K562 (cell line): Measurements from ENCODE around the gene GAL. TPM values are rescaled to one million over a fixed set of nuclear protein-coding genes. Genes with fewer than 3 reads are reported as not detected.
A peak's percentile ranks its signal among the peaks of the same experiment; 100 is the strongest.

ENCODE experiments used
- ATAC-seq: fragments of 200-7000 bp; cut with Tn5 transposase; 3 replicates; pipeline ENCODE4 v1.9.1; 2020; ENCODE audit warnings: moderate library complexity
- BruUV-seq: library from RNA; stranded (reverse); fragments of 400-500 nt; replicated peaks from 2 replicates; lab custom pipeline; 2021; lab: Mats Ljungman, UMichigan
- CTCF ChIA-PET: fragments of 300-600 bp; formaldehyde crosslinking; extraction: SDS; loops from one replicate; lab custom pipeline; 2021; ENCODE audit warnings: low intra/inter-chr PET ratio; lab: Yijun Ruan, JAX
- POLR2A ChIA-PET: fragments of 300-600, 350-650 bp; sonication (Branson Sonifier 250); formaldehyde crosslinking; extraction: SDS; loops from one replicate; lab custom pipeline; 2021; ENCODE audit warnings: antibody characterized with exemption, inconsistent platforms; lab: Yijun Ruan, JAX
- DNase-seq, 4 experiments: peaks; one replicate each; pipeline versions ENCODE4 v3.0.0 to v3.0.0-alpha.2; 2011 to 2018; ENCODE audit warnings: low spot score in 3 of 4, mixed read lengths in 3 of 4; ENCODE audit errors: extremely low read depth in 1 of 4
- FAIRE-seq: peaks from 2 replicates; lab custom pipeline; 2011; peaks lifted over from hg19 to GRCh38; lab: Jason Lieb, UNC
- H2AFZ ChIP-seq: 2 replicates; pipeline ENCODE4 v1.6.0; 2011; ENCODE audit warnings: low read depth, low read length, control low read depth, inconsistent platforms
- H3K27ac ChIP-seq: fragments of 200-600 bp; 3 replicates; pipeline ENCODE4 v1.8.0; 2011; ENCODE audit warnings: low read depth, mild to moderate bottlenecking, control low read depth, inconsistent platforms, low read length, moderate library complexity, mixed read lengths; ENCODE audit errors: extremely low read depth
- H3K27me3 ChIP-seq, 2 experiments: fragments of 300-600 bp in 1 of 2; 2 replicates in 1 of 2; 3 replicates in 1 of 2; pipeline versions ENCODE4 v1.6.0 to v1.8.0; 2011; ENCODE audit warnings: inconsistent platforms in 2 of 2, low read length in 2 of 2, mild to moderate bottlenecking in 1 of 2, mixed read lengths in 1 of 2, moderate library complexity in 1 of 2; ENCODE audit not compliant: control insufficient read depth in 2 of 2, insufficient read depth in 2 of 2
- H3K36me3 ChIP-seq: fragments of 300-600 bp; 3 replicates; pipeline ENCODE4 v1.8.0; 2011; ENCODE audit warnings: mild to moderate bottlenecking, low read length, inconsistent platforms; ENCODE audit not compliant: control insufficient read depth, insufficient read depth
- H3K4me1 ChIP-seq, 2 experiments: fragments of 200-600 bp in 1 of 2; replicated peaks in 1 of 2; 2 replicates in 1 of 2; 3 replicates in 1 of 2; pipeline versions ENCODE4 v1.5.1 to v1.8.0; 2011; ENCODE audit warnings: inconsistent platforms in 2 of 2, low read length in 2 of 2, mild to moderate bottlenecking in 1 of 2, mixed read lengths in 1 of 2, moderate library complexity in 1 of 2; ENCODE audit not compliant: control insufficient read depth in 2 of 2, insufficient read depth in 2 of 2
- H3K4me2 ChIP-seq: 2 replicates; pipeline ENCODE4 v1.6.1; 2011; ENCODE audit warnings: low read length, control low read depth, inconsistent platforms, mixed read lengths; ENCODE audit not compliant: insufficient read depth
- H3K4me3 ChIP-seq: fragments of 200-600 bp; sonication (generic), shearing (Covaris generic); 2 replicates; pipeline ENCODE4 v1.5.1; 2016; ENCODE audit warnings: control low read depth, inconsistent platforms
- H3K79me2 ChIP-seq: fragments of 200-600 bp; 3 replicates; pipeline ENCODE4 v1.8.0; 2011; ENCODE audit warnings: low read length, inconsistent platforms; ENCODE audit not compliant: control insufficient read depth, insufficient read depth
- H3K9ac ChIP-seq, 2 experiments: 2 replicates each; pipeline versions ENCODE4 v1.6.0 to v1.6.1; 2011; ENCODE audit warnings: low read depth in 2 of 2, low read length in 2 of 2, control low read depth in 1 of 2, inconsistent platforms in 1 of 2, mild to moderate bottlenecking in 1 of 2, mixed read lengths in 1 of 2; ENCODE audit not compliant: insufficient read depth in 1 of 2
- H3K9me1 ChIP-seq: one replicate; pipeline ENCODE4 v1.6.0; 2011; ENCODE audit warnings: inconsistent platforms, mild to moderate bottlenecking, low read length, moderate library complexity; ENCODE audit not compliant: control insufficient read depth, insufficient read depth
- H3K9me3 ChIP-seq: replicated peaks from 2 replicates; pipeline ENCODE4 v1.5.1; 2011; ENCODE audit warnings: low read depth, low read length, inconsistent platforms; ENCODE audit not compliant: control insufficient read depth, insufficient read depth
- H4K20me1 ChIP-seq: replicated peaks from 2 replicates; pipeline ENCODE4 v1.6.1; 2011; ENCODE audit warnings: low read length, inconsistent platforms, mixed read lengths; ENCODE audit not compliant: control insufficient read depth, insufficient read depth
- BHLHE40 ChIP-seq: IDR thresholded peaks from 2 replicates; pipeline ENCODE4 v1.6.1; 2011; ENCODE audit warnings: low read length, improper control_type of control experiment
- BMI1 ChIP-seq: fragments of 150-350 bp; IDR thresholded peaks from 2 replicates; pipeline ENCODE4 v1.6.1; 2014; ENCODE audit warnings: low read length
- CBX8 ChIP-seq: fragments of 200-600 bp; sonication (generic); IDR thresholded peaks from 2 replicates; pipeline ENCODE4 v1.6.1; 2012; ENCODE audit warnings: borderline replicate concordance, mixed run types, low read depth, mild to moderate bottlenecking, moderate library complexity, mixed read lengths, low read length, control low read depth, inconsistent platforms; ENCODE audit not compliant: poor library complexity, severe bottlenecking; ENCODE audit errors: extremely low read depth
- CCNT2 ChIP-seq: IDR thresholded peaks from 2 replicates; pipeline ENCODE4 v1.6.1; 2011; ENCODE audit warnings: borderline replicate concordance, low read depth, mild to moderate bottlenecking, moderate library complexity, mixed read lengths, low read length; ENCODE audit not compliant: insufficient read length; ENCODE audit errors: extremely low read depth
- CSDE1 ChIP-seq, 2 experiments: fragments of 450-650 bp; IDR thresholded peaks; 2 replicates each; pipeline ENCODE4 v1.6.1; 2016; ENCODE audit warnings: mild to moderate bottlenecking in 1 of 2
- MAFK ChIP-seq: IDR thresholded peaks from 2 replicates; pipeline ENCODE4 v1.6.1; 2011; ENCODE audit warnings: low read length, improper control_type of control experiment
- MEF2A ChIP-seq: IDR thresholded peaks from 2 replicates; pipeline ENCODE4 v1.6.1; 2011; ENCODE audit warnings: low read depth, mild to moderate bottlenecking, low read length, moderate library complexity; ENCODE audit not compliant: control insufficient read depth
- NFIC ChIP-seq: fragments of 450-650 bp; IDR thresholded peaks from 2 replicates; pipeline ENCODE4 v1.6.1; 2017; ENCODE audit warnings: mild to moderate bottlenecking, inconsistent platforms
- PHB ChIP-seq: fragments of 250-450 bp; sonication (Bioruptor Pico); IDR thresholded peaks from 2 replicates; pipeline ENCODE4 v1.5.0; 2021
- POLR2A ChIP-seq: fragments of 450-650 bp; conservative IDR thresholded peaks from 2 replicates; pipeline ENCODE4 v1.6.1; 2016
- POLR2H ChIP-seq: IDR thresholded peaks from 2 replicates; pipeline ENCODE4 v1.6.1; 2016; ENCODE audit warnings: missing genetic modification characterization, low read depth, mild to moderate bottlenecking, control low read depth, missing compliant biosample characterization, moderate library complexity
- RBM17 ChIP-seq: fragments of 200-400 bp; formaldehyde crosslinking; IDR thresholded peaks from 2 replicates; pipeline ENCODE4 v1.6.1; 2017; ENCODE audit warnings: low read depth, mild to moderate bottlenecking, low read length, borderline replicate concordance
- SOX6 ChIP-seq: fragments of 450-650 bp; IDR thresholded peaks from 2 replicates; pipeline ENCODE4 v1.6.1; 2014; ENCODE audit warnings: mild to moderate bottlenecking
- SP2 ChIP-seq: IDR thresholded peaks from 2 replicates; pipeline ENCODE4 v1.6.1; 2011; ENCODE audit warnings: mild to moderate bottlenecking, low read depth, low read length, moderate library complexity; ENCODE audit not compliant: poor library complexity, severe bottlenecking; ENCODE audit errors: extremely low read depth
- U2AF1 ChIP-seq: fragments of 200-400 bp; formaldehyde crosslinking; optimal IDR thresholded peaks from 2 replicates; pipeline ENCODE3; 2017; ENCODE audit warnings: mild to moderate bottlenecking, low read depth, low read length, moderate library complexity
- ZFX ChIP-seq: sonication (generic); formaldehyde crosslinking; IDR thresholded peaks from 2 replicates; pipeline ENCODE4 v1.8.0; 2022; ENCODE audit warnings: mild to moderate bottlenecking, missing genetic modification reagents, moderate library complexity
- ZNF12 ChIP-seq: sonication (generic); formaldehyde crosslinking; IDR thresholded peaks from 2 replicates; pipeline ENCODE4 v1.4.0; 2020; ENCODE audit warnings: mild to moderate bottlenecking, missing genetic modification reagents
- ZNF224 ChIP-seq: sonication (generic); formaldehyde crosslinking; IDR thresholded peaks from 2 replicates; pipeline ENCODE4 v1.8.0; 2022; ENCODE audit warnings: mild to moderate bottlenecking, missing genetic modification reagents
- ZNF586 ChIP-seq: fragments of 450-650 bp; formaldehyde crosslinking; conservative IDR thresholded peaks from 2 replicates; pipeline ENCODE4 v1.4.0; 2020; ENCODE audit warnings: mild to moderate bottlenecking, moderate library complexity
- ZNF764 ChIP-seq: fragments of 250-450 bp; sonication (Bioruptor Pico); IDR thresholded peaks from 2 replicates; pipeline ENCODE4 v1.4.0; 2020; ENCODE audit warnings: low read depth, mild to moderate bottlenecking, moderate library complexity
- WGBS: fragments of 100-300 bp; shearing (Covaris generic); methylation state at CpG from one replicate; pipeline ENCODE4 v1.1.6; 2016; ENCODE audit warnings: low coverage, mixed read lengths; ENCODE audit not compliant: insufficient coverage; ENCODE audit errors: missing lambda C conversion rate; 5-methylcytosine and 5-hydroxymethylcytosine counted together
- in situ Hi-C: fragments of 300-500 bp; cut with MboI; formaldehyde crosslinking; loops from 4 replicates; pipeline ENCODE4 v1.15.0; 2018; ENCODE audit warnings: inconsistent platforms, mixed read lengths
- intact Hi-C: fragments of 100-400 bp; cut with micrococcal nuclease; formaldehyde crosslinking; loops from 2 replicates; pipeline ENCODE4 v1.14.2; 2022
- polyA plus RNA-seq, 8 experiments: library from polyadenylated mRNA; depleted of rRNA in 4 of 8; stranded (reverse) in 5 of 8; unstranded in 3 of 8; fragments of >200 nt; fragmentation: Nextera tagmentation in 2 of 8; fragmentation: Illumina TruSeq in 1 of 8; extraction: Ambion mirVana in 2 of 8; extraction: Trizol in 1 of 8; gene quantifications; 2 replicates each; pipeline versions ENCODE4 v1.2.1 to v1.2.3, GENCODE V29; 2011 to 2014; ENCODE audit warnings: inconsistent platforms in 1 of 8, missing spikeins in 1 of 8
- total RNA-seq, 7 experiments: library from RNA; depleted of rRNA in 6 of 7; stranded (reverse); fragments of >200 nt in 6 of 7; fragmentation: Illumina TruSeq in 2 of 7; extraction: Trizol in 2 of 7; gene quantifications; 2 replicates each; pipeline versions ENCODE4 v1.2.1 to v1.2.3, GENCODE V29; 2011 to 2021; ENCODE audit warnings: low replicate concordance in 1 of 7
- TF ChIP-seq, protein P1 (sequence below): fragments of 250-450 bp; sonication (Bioruptor Pico); IDR thresholded peaks from 2 replicates; pipeline ENCODE4 v1.4.0; 2020; ENCODE audit warnings: mild to moderate bottlenecking, moderate library complexity

GAL gene
- total and polyA plus RNA-seq, 9 of the 15 experiments (the other 6 are each of a cell fraction or from before 2014, with no cell fraction given): 10.6 to 119 (median 36.3) TPM

DNA sequence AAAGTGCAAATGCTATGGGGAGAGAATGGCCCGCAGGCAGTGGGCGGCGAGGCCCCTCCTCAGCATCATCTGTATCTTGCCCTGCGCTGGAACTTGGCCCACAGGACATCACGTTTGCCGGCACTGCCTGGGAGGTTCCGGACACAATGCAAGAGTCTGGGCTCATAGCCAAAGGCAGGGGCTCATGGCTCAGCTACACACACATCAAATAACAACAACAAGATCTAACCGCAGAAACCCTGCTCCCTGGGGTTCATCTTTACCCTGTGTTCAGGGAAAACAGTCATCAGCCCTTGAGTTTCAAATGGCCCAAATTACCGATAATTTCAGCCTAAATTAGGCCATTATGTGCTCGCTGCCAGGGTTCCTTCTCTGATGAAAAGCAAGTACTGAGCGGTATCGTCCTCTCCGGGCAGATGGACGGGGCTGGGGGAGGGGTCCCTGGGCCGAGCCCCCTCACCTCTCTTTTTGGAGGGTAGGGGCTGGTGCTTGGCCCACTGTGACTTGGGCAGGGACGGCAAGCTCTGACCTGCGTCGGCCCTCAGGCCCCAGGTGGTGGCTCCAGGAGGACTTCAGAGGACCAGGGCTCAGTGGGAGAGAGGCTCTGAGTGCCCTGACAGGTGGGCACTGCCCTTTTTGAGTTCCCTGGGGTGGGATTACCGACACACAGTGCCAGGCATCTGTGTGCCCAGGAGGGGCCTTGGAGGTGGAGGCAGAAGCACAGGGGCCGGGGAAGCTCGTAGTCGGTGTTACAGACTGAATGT, 25.0 kb upstream of the GAL start:
- Histone ChIP-seq H3K9ac (no peak overlapping the region; a peak in 1 of 4 replicates), H4K20me1 (no peaks in the 10 kb centered on the region; the same call in 1 of the 2 replicates), H3K4me1 (peaks cover 0 to 8% of the 10 kb centered on the region in 2 experiments; a peak in 2 of 5 replicates), H3K79me2 (no peaks in the 10 kb centered on the region), H3K4me2 (no peak overlapping the region), H3K27ac (no peak overlapping the region), H2AFZ (no peak overlapping the region), H3K9me1 (no peaks in the 10 kb centered on the region), H3K9me3 (no peaks in the 10 kb centered on the region), H3K4me3 (no peak overlapping the region), H3K36me3 (no peaks in the 10 kb centered on the region), H3K27me3 (peaks cover 51 to 96% of the 10 kb centered on the region in 2 experiments)
- FAIRE-seq (peak; percentile 52), ATAC-seq (peak; percentile 75), DNase-seq (peak; percentile 30 to 56 (median 44))
- intact Hi-C loops (no loop called here), in situ Hi-C loops (no loop called here)
- BruUV-seq: no TSS peak
- ChIA-PET CTCF (no interaction called here), POLR2A (interaction anchor here (0.9 to 1.4 kb wide), 4 partner anchors 10 to 199 kb away, joined by 3 to 5 read pairs (median 4); no protein-coding TSS in a partner anchor)
- WGBS: 7% methylated on average over 22 of the region's 22 CpGs
- TF ChIP-seq ZNF224 (CRISPR knock-in tag) (no peak), NFIC (peak; percentile 76), RBM17 (no peak), POLR2H (tag) (no peak), ZNF12 (CRISPR knock-in tag) (no peak), POLR2A (no peak), SOX6 (peak; percentile 42; the same call in 1 of the 2 replicates), ZNF764 (CRISPR knock-in tag) (no peak), SP2 (no peak), CBX8 (no peak), BHLHE40 (peak; percentile 71), PHB (CRISPR knock-in tag) (no peak), U2AF1 (no peak), ZFX (no peak), BMI1 (no peak), MAFK (no peak), ZNF586 (no peak), MEF2A (no peak), CCNT2 (no peak), CSDE1 (IDR thresholded peaks at IDR 0.05) (no peak)
- TF ChIP-seq, protein P1, sequence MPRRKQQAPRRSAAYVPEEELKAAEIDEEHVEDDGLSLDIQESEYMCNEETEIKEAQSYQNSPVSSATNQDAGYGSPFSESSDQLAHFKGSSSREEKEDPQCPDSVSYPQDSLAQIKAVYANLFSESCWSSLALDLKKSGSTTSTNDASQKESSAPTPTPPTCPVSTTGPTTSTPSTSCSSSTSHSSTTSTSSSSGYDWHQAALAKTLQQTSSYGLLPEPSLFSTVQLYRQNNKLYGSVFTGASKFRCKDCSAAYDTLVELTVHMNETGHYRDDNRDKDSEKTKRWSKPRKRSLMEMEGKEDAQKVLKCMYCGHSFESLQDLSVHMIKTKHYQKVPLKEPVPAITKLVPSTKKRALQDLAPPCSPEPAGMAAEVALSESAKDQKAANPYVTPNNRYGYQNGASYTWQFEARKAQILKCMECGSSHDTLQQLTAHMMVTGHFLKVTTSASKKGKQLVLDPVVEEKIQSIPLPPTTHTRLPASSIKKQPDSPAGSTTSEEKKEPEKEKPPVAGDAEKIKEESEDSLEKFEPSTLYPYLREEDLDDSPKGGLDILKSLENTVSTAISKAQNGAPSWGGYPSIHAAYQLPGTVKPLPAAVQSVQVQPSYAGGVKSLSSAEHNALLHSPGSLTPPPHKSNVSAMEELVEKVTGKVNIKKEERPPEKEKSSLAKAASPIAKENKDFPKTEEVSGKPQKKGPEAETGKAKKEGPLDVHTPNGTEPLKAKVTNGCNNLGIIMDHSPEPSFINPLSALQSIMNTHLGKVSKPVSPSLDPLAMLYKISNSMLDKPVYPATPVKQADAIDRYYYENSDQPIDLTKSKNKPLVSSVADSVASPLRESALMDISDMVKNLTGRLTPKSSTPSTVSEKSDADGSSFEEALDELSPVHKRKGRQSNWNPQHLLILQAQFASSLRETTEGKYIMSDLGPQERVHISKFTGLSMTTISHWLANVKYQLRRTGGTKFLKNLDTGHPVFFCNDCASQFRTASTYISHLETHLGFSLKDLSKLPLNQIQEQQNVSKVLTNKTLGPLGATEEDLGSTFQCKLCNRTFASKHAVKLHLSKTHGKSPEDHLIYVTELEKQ (CRISPR knock-in tag): no peak
